HPDE6-E6E7 (cell line): ENCODE data around the gene ITGA11.
A peak's percentile ranks its signal among the peaks of the same experiment; 100 is the strongest.

Experiments
- DNase-seq: peaks from one replicate; pipeline ENCODE4 v3.0.0; 2011; ENCODE audit warnings: missing footprints; ENCODE audit errors: extremely low spot score

Gene ITGA11

GRCh38 chr15:68265081-68265480, 166.9 kb downstream of the ITGA11 start:
- no peak for DNase-seq

- DNase-seq: no peak
Measured at GRCh38 chr15:68264282-68264681, 167.7 kb downstream of the ITGA11 start.

- DNase-seq: no peak
Measured at GRCh38 chr15:68262514-68263356, 169.2 kb downstream of the ITGA11 start.

GRCh38 chr15:68261980-68262379, 170.0 kb downstream of the ITGA11 start:
- DNase-seq: no peak

GRCh38 chr15:68261241-68261640, 170.7 kb downstream of the ITGA11 start:
- no peak for DNase-seq

- DNase-seq: no peak
Measured at GRCh38 chr15:68259883-68260282, 172.1 kb downstream of the ITGA11 start.

- no peak for DNase-seq
Measured at GRCh38 chr15:68258692-68259091, 173.3 kb downstream of the ITGA11 start.

GRCh38 chr15:68256675-68257450, 175.1 kb downstream of the ITGA11 start:
- peak; percentile 58 for DNase-seq

GRCh38 chr15:68252925-68253534, 178.9 kb downstream of the ITGA11 start:
- no peak for DNase-seq

- no peak for DNase-seq
Measured at GRCh38 chr15:68249058-68249713, 182.8 kb downstream of the ITGA11 start.
